Endothelial cell (in vitro differentiated cells): ENCODE data around the gene ESRP2. TPM values are rescaled to one million over a fixed set of nuclear protein-coding genes. Genes with fewer than 3 reads are reported as not detected.

Source experiments
- DNase-seq: peaks from one replicate; pipeline ENCODE4 v3.0.0; 2021; ENCODE audit warnings: low spot score
- H3K27ac Mint-ChIP-seq: one replicate; pipeline ENCODE4 v1.8.0; 2021; ENCODE audit warnings: mixed read lengths, inconsistent platforms; ENCODE audit not compliant: unreplicated experiment
- H3K27me3 Mint-ChIP-seq: one replicate; pipeline ENCODE4 v1.8.0; 2021; ENCODE audit warnings: mild to moderate bottlenecking, moderate library complexity, mixed read lengths, inconsistent platforms; ENCODE audit not compliant: unreplicated experiment
- H3K36me3 Mint-ChIP-seq: one replicate; pipeline ENCODE4 v1.8.0; 2021; ENCODE audit warnings: mild to moderate bottlenecking, low read depth, mixed read lengths, inconsistent platforms; ENCODE audit not compliant: unreplicated experiment
- H3K4me1 Mint-ChIP-seq: one replicate; pipeline ENCODE4 v1.8.0; 2021; ENCODE audit warnings: mild to moderate bottlenecking, mixed read lengths, inconsistent platforms; ENCODE audit not compliant: unreplicated experiment
- H3K4me3 Mint-ChIP-seq: one replicate; pipeline ENCODE4 v1.8.0; 2021; ENCODE audit warnings: mild to moderate bottlenecking, mixed read lengths, inconsistent platforms; ENCODE audit not compliant: unreplicated experiment
- H3K9me3 Mint-ChIP-seq: one replicate; pipeline ENCODE4 v1.8.0; 2021; ENCODE audit warnings: mixed read lengths, inconsistent platforms; ENCODE audit not compliant: unreplicated experiment
- total RNA-seq: library from RNA; stranded (reverse); fragmentation: NEBNext Ultra II Directional; extraction: Animal tissue kit (Norgen Biotek cat#: 25700); gene quantifications from one replicate; pipeline ENCODE4 v1.2.1, GENCODE V29; 2021; ENCODE audit not compliant: unreplicated experiment
- TF ChIP-seq, protein P1 (sequence below): fragments of 200-600 bp; sonication (generic); IDR thresholded peaks from one replicate; pipeline ENCODE4 v1.5.0; 2021; ENCODE audit warnings: antibody characterized with exemption; ENCODE audit not compliant: unreplicated experiment

Gene ESRP2
- total RNA-seq, 1 donor from 2014 or later = 0.64 TPM

DNA sequence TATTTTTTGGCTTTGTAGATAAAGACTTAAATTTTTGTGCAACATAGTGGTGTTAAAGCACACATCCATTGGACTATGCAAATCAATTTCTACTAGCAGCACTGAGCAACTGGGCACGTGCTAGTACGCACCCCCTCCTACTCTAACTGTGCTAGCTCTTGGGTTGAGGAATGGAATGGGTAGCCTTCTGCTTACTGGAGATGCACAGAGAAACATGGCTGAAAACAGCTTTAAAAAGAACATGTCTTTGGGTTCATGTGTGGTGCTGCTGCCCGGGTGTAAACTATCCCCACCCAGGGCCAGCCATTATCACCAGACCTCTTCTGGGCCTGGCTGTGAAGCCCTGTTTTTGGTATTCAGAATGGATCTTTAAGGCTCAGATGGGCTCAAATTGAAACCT, 7.3 kb downstream of the ESRP2 start:
- no peaks in the 10 kb centered on the region for H3K9me3 Mint-ChIP-seq
- DNase-seq = no peak
- peaks cover 17% of the 10 kb centered on the region for H3K27me3 Mint-ChIP-seq
- H3K36me3 Mint-ChIP-seq = no peaks in the 10 kb centered on the region
- TF ChIP-seq, protein P1, sequence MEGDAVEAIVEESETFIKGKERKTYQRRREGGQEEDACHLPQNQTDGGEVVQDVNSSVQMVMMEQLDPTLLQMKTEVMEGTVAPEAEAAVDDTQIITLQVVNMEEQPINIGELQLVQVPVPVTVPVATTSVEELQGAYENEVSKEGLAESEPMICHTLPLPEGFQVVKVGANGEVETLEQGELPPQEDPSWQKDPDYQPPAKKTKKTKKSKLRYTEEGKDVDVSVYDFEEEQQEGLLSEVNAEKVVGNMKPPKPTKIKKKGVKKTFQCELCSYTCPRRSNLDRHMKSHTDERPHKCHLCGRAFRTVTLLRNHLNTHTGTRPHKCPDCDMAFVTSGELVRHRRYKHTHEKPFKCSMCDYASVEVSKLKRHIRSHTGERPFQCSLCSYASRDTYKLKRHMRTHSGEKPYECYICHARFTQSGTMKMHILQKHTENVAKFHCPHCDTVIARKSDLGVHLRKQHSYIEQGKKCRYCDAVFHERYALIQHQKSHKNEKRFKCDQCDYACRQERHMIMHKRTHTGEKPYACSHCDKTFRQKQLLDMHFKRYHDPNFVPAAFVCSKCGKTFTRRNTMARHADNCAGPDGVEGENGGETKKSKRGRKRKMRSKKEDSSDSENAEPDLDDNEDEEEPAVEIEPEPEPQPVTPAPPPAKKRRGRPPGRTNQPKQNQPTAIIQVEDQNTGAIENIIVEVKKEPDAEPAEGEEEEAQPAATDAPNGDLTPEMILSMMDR = no peak
- H3K27ac Mint-ChIP-seq = no peak overlapping the region
- peaks cover 5% of the 10 kb centered on the region for H3K4me1 Mint-ChIP-seq
- no peak overlapping the region for H3K4me3 Mint-ChIP-seq

DNA sequence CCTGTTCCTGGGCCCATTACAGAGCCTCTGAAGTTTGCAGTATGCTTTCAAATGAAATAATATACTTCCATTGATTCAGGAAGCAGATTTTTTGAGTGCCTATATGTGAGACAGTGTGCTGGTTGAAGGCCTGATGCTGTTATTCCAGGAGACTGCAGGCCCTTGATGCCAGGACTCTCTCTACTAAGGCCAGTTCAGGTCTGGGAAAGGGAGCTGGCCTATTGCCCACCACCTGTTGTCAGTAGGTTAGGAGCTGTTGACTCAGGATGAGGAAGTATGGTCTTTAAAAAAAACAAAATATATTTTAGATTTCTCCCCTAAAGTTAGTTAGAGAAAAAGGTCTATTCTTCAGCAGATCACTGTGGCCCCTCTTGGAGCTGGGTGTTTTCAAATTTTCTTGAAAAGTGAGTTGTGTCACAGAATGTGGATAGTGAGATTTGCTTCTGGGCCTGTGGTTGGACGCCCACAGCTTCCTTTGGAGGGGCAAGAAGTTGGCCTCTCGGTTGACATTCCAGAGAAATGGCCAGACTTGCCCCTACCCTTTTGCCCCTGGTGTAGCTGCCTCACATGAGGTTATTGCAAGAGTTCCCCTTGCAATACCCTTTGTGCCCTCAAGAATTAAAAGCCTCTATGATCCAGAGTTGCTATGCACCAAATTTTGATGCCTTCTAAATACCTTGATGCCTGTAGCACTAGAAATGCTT, 7.9 kb downstream of the ESRP2 start:
- Mint-ChIP-seq H3K4me1 (no peaks in the 10 kb centered on the region), H3K36me3 (no peaks in the 10 kb centered on the region), H3K27me3 (peaks cover 14% of the 10 kb centered on the region), H3K4me3 (no peak overlapping the region), H3K9me3 (no peaks in the 10 kb centered on the region), H3K27ac (no peak overlapping the region)
- no peak for DNase-seq
- TF ChIP-seq, protein P1 = no peak

DNA sequence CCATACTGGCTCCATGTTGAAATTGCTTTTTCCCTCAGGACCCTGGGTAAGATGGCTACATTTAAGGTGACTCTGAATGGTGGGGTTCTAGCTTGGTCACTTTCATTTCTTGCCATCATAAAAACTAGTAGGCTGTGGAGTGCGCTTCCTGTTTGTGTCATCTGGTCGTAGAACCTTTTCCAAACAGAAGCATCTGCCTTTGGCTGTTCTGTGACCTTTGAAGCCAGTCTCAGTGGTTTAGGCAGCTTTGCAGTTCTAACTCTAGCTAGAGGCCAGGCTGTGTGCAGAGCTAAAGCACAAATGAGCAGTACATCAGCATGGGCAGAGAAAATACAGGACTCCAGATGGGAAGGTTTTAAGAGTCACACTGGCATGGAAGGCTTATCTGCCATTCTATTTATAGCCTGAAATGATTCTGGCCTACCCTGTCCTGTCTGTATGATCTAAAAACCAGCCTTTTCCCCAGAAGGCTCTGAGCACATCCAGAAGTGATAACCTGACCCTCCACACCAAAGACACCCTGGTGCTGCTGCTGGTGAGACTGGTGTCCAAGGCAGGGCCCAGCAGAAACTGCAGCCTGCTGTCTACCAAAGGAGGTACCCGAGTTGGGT, 8.6 kb downstream of the ESRP2 start:
- Mint-ChIP-seq H3K4me3 (no peak overlapping the region), H3K27ac (no peak overlapping the region), H3K27me3 (peaks cover 9% of the 10 kb centered on the region), H3K9me3 (no peaks in the 10 kb centered on the region), H3K36me3 (no peaks in the 10 kb centered on the region), H3K4me1 (no peaks in the 10 kb centered on the region)
- TF ChIP-seq, protein P1 = no peak
- no peak for DNase-seq

DNA sequence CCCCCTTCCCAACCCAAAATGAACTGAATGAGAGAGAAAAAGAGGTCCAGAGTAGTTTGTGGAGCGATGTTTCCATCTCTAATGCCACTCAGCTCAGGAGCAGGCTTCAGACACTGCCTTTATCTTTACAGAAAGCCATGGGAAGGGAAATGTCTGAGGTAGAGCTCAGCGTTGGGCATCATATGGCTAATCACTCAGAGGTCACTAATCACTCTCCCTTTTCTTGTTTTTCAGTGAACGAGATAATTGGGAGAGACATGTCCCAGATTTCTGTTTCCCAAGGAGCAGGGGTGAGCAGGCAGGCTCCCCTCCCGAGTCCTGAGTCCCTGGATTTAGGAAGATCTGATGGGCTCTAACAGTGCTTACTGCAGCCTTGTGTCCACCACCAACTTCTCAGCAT, 9.8 kb downstream of the ESRP2 start:
- Mint-ChIP-seq H3K4me3 (no peak overlapping the region), H3K27ac (no peak overlapping the region), H3K36me3 (no peaks in the 10 kb centered on the region), H3K27me3 (peaks cover 6% of the 10 kb centered on the region), H3K4me1 (no peaks in the 10 kb centered on the region), H3K9me3 (no peaks in the 10 kb centered on the region)
- TF ChIP-seq, protein P1 = no peak
- DNase-seq = no peak

DNA sequence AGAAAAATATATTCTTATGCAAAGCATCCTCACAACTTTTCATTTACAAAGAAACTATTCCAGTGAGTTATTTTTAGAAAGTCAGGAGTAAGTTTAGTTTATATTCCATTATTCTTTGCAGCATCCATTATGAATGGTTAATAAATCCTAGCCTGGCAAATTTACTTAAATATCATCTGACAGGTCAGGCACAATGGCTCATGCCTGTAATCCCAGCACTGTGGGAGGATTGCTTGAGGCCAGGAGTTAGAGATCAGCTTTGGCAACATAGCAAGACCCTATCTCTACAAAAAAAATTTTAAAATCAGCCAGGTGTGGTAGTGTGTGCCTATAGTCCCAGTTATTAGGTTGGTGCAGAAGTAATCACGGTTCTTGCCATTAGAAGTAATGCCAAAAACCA, 12.9 kb downstream of the ESRP2 start:
- no peaks in the 10 kb centered on the region for H3K9me3 Mint-ChIP-seq
- no peak overlapping the region for H3K4me3 Mint-ChIP-seq
- H3K27me3 Mint-ChIP-seq = no peaks in the 10 kb centered on the region
- no peak overlapping the region for H3K27ac Mint-ChIP-seq
- H3K36me3 Mint-ChIP-seq = no peaks in the 10 kb centered on the region
- TF ChIP-seq, protein P1 = no peak
- DNase-seq = no peak
- no peaks in the 10 kb centered on the region for H3K4me1 Mint-ChIP-seq
